Brain microvascular endothelial cell (primary cell): Measurements from ENCODE around the gene WDR45.

Experiments
- DNase-seq: peaks from one replicate; pipeline ENCODE4 v3.0.0-alpha.2; 2020
- H3K27ac ChIP-seq: fragments of 250-450 bp; sonication (Bioruptor Pico); 2 replicates; pipeline ENCODE4 v1.5.1; 2020; ENCODE audit warnings: mild to moderate bottlenecking, moderate library complexity
- H3K27me3 ChIP-seq: fragments of 250-450 bp; sonication (Bioruptor Pico); replicated peaks from 2 replicates; pipeline ENCODE4 v1.5.1; 2020; ENCODE audit warnings: mild to moderate bottlenecking
- H3K36me3 ChIP-seq: fragments of 250-450 bp; sonication (Bioruptor Pico); replicated peaks from 2 replicates; pipeline ENCODE4 v1.5.1; 2020; ENCODE audit warnings: mild to moderate bottlenecking
- H3K4me3 ChIP-seq: 2 replicates; pipeline ENCODE4 v1.5.1; 2011; ENCODE audit warnings: low read depth, mild to moderate bottlenecking, control low read depth, low read length, moderate library complexity
- in situ Hi-C: cut with HindIII; loops from 2 replicates; pipeline ENCODE4 v1.10.0; 2017; ENCODE audit warnings: low sequenced_read_pairs, low pct_ligation_motif_present
- TF ChIP-seq, protein P1 (sequence below): IDR thresholded peaks from 2 replicates; pipeline ENCODE4 v1.5.1; 2011; ENCODE audit warnings: low read depth, mild to moderate bottlenecking, moderate library complexity, low read length, control low read depth, inconsistent platforms; ENCODE audit errors: missing control alignments

The WDR45 gene

GRCh38 chrX:49066690-49067089, 13.0 kb downstream of the WDR45 start:
- Histone ChIP-seq H3K36me3 (no peaks in the 10 kb centered on the region), H3K4me3 (no peak overlapping the region), H3K27me3 (no peaks in the 10 kb centered on the region), H3K27ac (no peak overlapping the region)
- DNase-seq = no peak
- TF ChIP-seq, protein P1, sequence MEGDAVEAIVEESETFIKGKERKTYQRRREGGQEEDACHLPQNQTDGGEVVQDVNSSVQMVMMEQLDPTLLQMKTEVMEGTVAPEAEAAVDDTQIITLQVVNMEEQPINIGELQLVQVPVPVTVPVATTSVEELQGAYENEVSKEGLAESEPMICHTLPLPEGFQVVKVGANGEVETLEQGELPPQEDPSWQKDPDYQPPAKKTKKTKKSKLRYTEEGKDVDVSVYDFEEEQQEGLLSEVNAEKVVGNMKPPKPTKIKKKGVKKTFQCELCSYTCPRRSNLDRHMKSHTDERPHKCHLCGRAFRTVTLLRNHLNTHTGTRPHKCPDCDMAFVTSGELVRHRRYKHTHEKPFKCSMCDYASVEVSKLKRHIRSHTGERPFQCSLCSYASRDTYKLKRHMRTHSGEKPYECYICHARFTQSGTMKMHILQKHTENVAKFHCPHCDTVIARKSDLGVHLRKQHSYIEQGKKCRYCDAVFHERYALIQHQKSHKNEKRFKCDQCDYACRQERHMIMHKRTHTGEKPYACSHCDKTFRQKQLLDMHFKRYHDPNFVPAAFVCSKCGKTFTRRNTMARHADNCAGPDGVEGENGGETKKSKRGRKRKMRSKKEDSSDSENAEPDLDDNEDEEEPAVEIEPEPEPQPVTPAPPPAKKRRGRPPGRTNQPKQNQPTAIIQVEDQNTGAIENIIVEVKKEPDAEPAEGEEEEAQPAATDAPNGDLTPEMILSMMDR = no peak
- in situ Hi-C loops = no loop called here

- TF ChIP-seq, protein P1 = no peak
- H3K27ac ChIP-seq = no peak overlapping the region
- no peak overlapping the region for H3K4me3 ChIP-seq
- H3K27me3 ChIP-seq = no peaks in the 10 kb centered on the region
- no peak for DNase-seq
- in situ Hi-C loops = no loop called here
- H3K36me3 ChIP-seq = no peaks in the 10 kb centered on the region
These were observed 13.4 kb downstream of the WDR45 start for GRCh38 chrX:49066278-49066677.

GRCh38 chrX:49064735-49065134, 15.0 kb downstream of the WDR45 start:
- no peak for DNase-seq
- H3K4me3 ChIP-seq = no peak overlapping the region
- no peak overlapping the region for H3K27ac ChIP-seq
- H3K27me3 ChIP-seq = no peaks in the 10 kb centered on the region
- TF ChIP-seq, protein P1 = no peak
- no peaks in the 10 kb centered on the region for H3K36me3 ChIP-seq
- in situ Hi-C loops = no loop called here

GRCh38 chrX:49064303-49064702, 15.4 kb downstream of the WDR45 start:
- H3K4me3 ChIP-seq = no peak overlapping the region
- in situ Hi-C loops = no loop called here
- no peak for DNase-seq
- TF ChIP-seq, protein P1 = no peak
- H3K27ac ChIP-seq = no peak overlapping the region
- no peaks in the 10 kb centered on the region for H3K27me3 ChIP-seq
- no peaks in the 10 kb centered on the region for H3K36me3 ChIP-seq

DNA sequence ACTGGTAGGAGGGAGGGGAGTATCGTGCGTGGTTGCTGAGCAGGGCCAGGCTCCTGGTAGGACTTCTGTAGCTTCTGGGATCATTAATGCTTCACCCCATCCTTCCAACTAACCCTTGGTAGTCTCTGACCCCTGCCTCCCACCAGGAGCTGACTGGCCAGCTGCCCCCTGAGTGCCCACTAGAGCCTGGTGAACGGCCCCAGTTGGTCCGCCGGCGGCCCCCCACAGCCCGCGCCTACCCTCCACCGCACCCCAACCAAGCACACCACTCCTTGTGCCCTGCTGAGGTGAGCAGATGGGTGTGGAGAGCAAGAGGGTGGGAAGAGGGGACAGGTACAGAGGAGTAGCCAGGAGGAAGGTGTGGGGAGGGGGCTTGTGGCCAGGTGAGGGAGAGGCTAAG, 16.0 kb downstream of the WDR45 start:
- in situ Hi-C loops = no loop called here
- DNase-seq = no peak
- no peaks in the 10 kb centered on the region for H3K36me3 ChIP-seq
- H3K4me3 ChIP-seq = no peak overlapping the region
- TF ChIP-seq, protein P1 = no peak
- H3K27me3 ChIP-seq = no peaks in the 10 kb centered on the region
- H3K27ac ChIP-seq = no peak overlapping the region

DNA sequence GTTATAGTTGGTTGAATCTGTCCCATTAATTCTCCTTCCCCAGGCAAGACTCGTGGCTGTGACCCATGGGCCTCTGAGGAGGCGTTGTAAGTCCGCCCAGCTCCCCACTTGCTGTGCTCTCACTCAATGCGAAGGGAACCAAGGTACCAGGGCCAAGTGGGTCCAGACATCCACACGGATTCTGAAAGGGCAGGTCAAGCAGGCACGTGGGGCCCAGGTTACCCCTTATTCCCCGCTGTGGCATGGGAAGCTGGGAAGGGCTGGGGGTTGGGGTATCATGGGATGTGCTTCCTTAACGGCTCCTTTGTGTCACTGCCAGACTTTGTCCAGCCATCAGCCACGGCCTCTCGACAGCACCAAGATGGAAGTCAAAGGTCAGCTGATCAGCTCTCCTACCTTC, 17.8 kb downstream of the WDR45 start:
- no peaks in the 10 kb centered on the region for H3K27me3 ChIP-seq
- TF ChIP-seq, protein P1 = no peak
- no peak for DNase-seq
- no peak overlapping the region for H3K4me3 ChIP-seq
- H3K27ac ChIP-seq = no peak overlapping the region
- no peaks in the 10 kb centered on the region for H3K36me3 ChIP-seq
- in situ Hi-C loops = no loop called here
